Measurements from ENCODE around the gene HMGB1. TPM values are rescaled to one million over a fixed set of nuclear protein-coding genes. Genes with fewer than 3 reads are reported as not detected.
"Not testable (repeated sequence)": the region's sequence is repeated elsewhere in the genome, so short reads cannot be mapped to it uniquely, and the experiment has no call there.

Gene HMGB1
- total RNA-seq, 2 experiments from 2014 or later = 686 to 722 TPM

DNA sequence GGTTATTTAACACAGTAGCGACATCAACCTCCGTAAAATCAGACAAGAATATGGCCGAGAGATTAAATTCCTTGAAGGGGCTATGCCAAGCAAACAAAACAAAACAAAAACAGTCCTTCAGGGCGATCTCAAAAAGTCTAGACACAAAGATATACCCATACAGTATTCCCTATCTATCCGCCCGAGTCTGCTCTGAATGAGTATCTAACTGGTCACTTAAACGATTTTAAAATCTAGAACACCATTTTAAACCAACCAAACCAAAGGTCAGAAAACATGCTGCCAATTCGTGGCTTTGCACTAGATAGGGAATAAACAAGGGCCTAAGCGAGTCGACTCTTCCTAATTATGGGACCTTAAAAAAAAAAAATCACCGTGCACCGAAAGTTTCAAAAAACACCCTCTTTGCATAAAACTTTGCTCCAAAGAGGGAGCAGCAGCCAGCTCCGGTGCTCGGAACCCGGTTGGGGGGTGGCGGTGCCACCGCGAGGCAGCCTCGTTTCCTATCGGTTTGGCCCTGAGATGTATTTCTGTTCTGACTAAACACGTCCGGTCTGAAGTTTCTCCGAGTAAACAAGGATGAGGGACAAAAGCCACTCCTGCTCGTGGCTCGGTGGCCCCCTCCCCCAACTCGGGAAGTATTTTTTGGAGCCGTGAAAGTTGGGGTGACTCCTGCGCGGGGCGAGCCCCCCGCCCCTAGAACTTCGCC is 1.8 kb downstream of the HMGB1 start:
- Mint-ChIP-seq H3K4me1 (ENCODE audit: low read depth) (peaks cover 18% of the 10 kb centered on the region), H3K27me3 (ENCODE audit: low read depth) (peaks cover under 1% of the 10 kb centered on the region), H3K27ac (peak overlapping the region; percentile 98), H3K36me3 (ENCODE audit: low read depth) (peaks cover 34% of the 10 kb centered on the region), H3K9me3 (no peaks in the 10 kb centered on the region), H3K4me3 (peak overlapping the region; percentile 92)
- intact Hi-C loops (cut with micrococcal nuclease) = loop anchor here (1.0 to 10.0 kb wide), 9 partner anchors 34 to 869 kb away; partner anchors contain the start of genes SLC7A1 and UBE2L5
- DNase-seq = peak; percentile 89
- CTCF ChIA-PET = interaction anchor here (0.6 kb wide), 1 partner anchor 153 kb away, joined by 5 read pairs; no protein-coding TSS in a partner anchor

- CTCF ChIA-PET = interaction anchor here (0.6 to 1.5 kb wide), 5 partner anchors 22 to 315 kb away, joined by 3 to 7 read pairs (median 5); no protein-coding TSS in a partner anchor
- not testable (repeated sequence) for DNase-seq; H3K4me3 Mint-ChIP-seq; H3K27me3 Mint-ChIP-seq (ENCODE audit: low read depth); H3K9me3 Mint-ChIP-seq
- Mint-ChIP-seq H3K27ac (peak overlapping the region; percentile 46), H3K36me3 (ENCODE audit: low read depth) (peaks cover 38% of the 10 kb centered on the region), H3K4me1 (ENCODE audit: low read depth) (peaks cover 23% of the 10 kb centered on the region)
- intact Hi-C loops (cut with micrococcal nuclease) = loop anchor here (5.0 to 10.0 kb wide), 2 partner anchors 314 to 867 kb away; partner anchors contain the start of gene SLC7A1
Observed at GRCh38 chr13:30461279-30462066, 4.3 kb downstream of the HMGB1 start.

DNA sequence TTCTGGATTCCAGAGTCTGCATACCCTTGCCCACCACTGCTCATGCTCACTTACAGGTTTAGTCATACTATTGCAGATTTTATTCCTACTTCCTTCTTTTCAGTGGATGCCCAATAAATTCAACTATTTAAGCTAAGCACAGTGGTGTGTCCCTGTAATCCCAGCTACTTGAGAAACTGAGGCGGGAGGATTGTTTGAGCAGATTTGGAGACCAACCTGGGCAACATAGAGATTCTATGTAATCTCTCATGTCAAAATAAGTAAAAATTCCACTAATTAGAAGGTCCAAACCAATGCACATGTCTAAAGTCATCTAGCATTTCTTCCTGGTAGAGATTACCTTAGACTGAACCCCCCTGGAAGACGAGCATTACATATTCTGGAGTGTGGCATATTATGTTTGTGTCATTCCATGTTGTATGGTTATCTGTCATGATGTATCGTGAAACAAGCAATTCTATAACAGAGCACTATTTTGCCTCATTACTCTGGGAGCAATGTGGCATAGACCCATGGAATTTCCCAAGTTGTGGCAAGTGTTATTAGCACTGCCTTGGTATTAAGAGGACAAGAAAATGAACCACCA is 8.3 kb downstream of the HMGB1 start:
- DNase-seq = no peak
- H3K36me3 Mint-ChIP-seq (ENCODE audit: low read depth) = peaks cover 18% of the 10 kb centered on the region
- H3K4me1 Mint-ChIP-seq (ENCODE audit: low read depth) = peaks cover 17% of the 10 kb centered on the region
- no peak overlapping the region for H3K4me3 Mint-ChIP-seq
- CTCF ChIA-PET = interaction anchor here (0.9 kb wide), 1 partner anchor 29 kb away, joined by 6 read pairs; no protein-coding TSS in a partner anchor
- H3K9me3 Mint-ChIP-seq = no peaks in the 10 kb centered on the region
- intact Hi-C loops (cut with micrococcal nuclease) = no loop called here
- no peaks in the 10 kb centered on the region for H3K27me3 Mint-ChIP-seq (ENCODE audit: low read depth)
- H3K27ac Mint-ChIP-seq = no peak overlapping the region

- Mint-ChIP-seq H3K36me3 (ENCODE audit: low read depth) (peaks cover 10% of the 10 kb centered on the region), H3K27me3 (ENCODE audit: low read depth) (no peaks in the 10 kb centered on the region), H3K27ac (peak overlapping the region; percentile 14), H3K4me3 (no peak overlapping the region), H3K4me1 (ENCODE audit: low read depth) (peaks cover 10% of the 10 kb centered on the region), H3K9me3 (no peaks in the 10 kb centered on the region)
- intact Hi-C loops (cut with micrococcal nuclease) = no loop called here
- CTCF ChIA-PET = interaction anchor here (0.9 kb wide), 1 partner anchor 28 kb away, joined by 6 read pairs; no protein-coding TSS in a partner anchor
- DNase-seq = no peak
Observed at GRCh38 chr13:30456290-30456689, 9.4 kb downstream of the HMGB1 start.

DNA sequence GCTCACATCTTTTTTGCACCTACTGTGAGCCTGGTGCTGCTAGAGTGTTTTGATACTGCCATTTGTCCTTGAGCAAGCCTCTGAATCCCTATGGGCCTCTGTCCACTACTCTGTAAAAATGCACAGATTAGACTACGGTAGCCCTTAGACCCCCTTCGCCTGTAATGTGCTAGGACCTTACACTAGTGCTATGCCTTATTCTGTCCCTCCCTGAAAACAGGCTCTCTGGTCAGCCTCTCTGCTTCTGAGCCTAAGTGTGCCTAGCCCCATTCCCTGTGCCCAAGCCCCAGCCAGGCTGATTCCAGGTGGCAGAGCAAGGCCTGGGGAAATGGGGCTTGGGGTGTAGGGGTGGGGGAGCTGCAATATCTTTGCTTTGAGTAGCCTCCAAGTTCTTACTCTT is 10.7 kb downstream of the HMGB1 start:
- intact Hi-C loops (cut with micrococcal nuclease) = no loop called here
- H3K4me1 Mint-ChIP-seq (ENCODE audit: low read depth) = peaks cover 9% of the 10 kb centered on the region
- H3K27me3 Mint-ChIP-seq (ENCODE audit: low read depth) = no peaks in the 10 kb centered on the region
- peaks cover 9% of the 10 kb centered on the region for H3K36me3 Mint-ChIP-seq (ENCODE audit: low read depth)
- H3K4me3 Mint-ChIP-seq = no peak overlapping the region
- CTCF ChIA-PET = interaction anchor here (1.2 kb wide), 2 partner anchors 64 to 323 kb away, joined by 3 read pairs; no protein-coding TSS in a partner anchor
- DNase-seq = no peak
- no peaks in the 10 kb centered on the region for H3K9me3 Mint-ChIP-seq
- no peak overlapping the region for H3K27ac Mint-ChIP-seq

DNA sequence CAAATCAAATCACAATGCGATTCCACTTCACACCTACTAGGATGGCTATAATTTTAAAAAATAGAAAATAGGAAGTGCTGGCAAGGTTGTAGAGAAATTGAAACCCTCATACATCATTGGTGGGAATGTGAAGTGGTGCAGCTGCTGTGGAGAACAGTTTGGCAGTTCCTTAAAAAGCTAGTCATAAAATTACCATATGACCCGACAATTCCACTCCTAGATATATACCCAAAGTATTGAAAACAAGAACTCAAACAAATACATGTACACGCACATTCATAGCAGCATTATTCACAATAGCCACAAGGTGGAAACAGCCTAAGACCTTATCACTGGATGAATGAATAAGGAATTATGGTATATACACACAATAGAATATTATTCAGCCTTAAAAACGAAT is 12.0 kb downstream of the HMGB1 start:
- H3K9me3 Mint-ChIP-seq = no peaks in the 10 kb centered on the region
- no peak overlapping the region for H3K27ac Mint-ChIP-seq
- H3K36me3 Mint-ChIP-seq (ENCODE audit: low read depth) = peaks cover 2% of the 10 kb centered on the region
- H3K4me3 Mint-ChIP-seq = no peak overlapping the region
- intact Hi-C loops (cut with micrococcal nuclease) = no loop called here
- DNase-seq = no peak
- H3K4me1 Mint-ChIP-seq (ENCODE audit: low read depth) = peaks cover 6% of the 10 kb centered on the region
- CTCF ChIA-PET = interaction anchor here (0.9 to 1.1 kb wide), 3 partner anchors 9 to 79 kb away, joined by 3 read pairs; no protein-coding TSS in a partner anchor
- H3K27me3 Mint-ChIP-seq (ENCODE audit: low read depth) = no peaks in the 10 kb centered on the region

DNA sequence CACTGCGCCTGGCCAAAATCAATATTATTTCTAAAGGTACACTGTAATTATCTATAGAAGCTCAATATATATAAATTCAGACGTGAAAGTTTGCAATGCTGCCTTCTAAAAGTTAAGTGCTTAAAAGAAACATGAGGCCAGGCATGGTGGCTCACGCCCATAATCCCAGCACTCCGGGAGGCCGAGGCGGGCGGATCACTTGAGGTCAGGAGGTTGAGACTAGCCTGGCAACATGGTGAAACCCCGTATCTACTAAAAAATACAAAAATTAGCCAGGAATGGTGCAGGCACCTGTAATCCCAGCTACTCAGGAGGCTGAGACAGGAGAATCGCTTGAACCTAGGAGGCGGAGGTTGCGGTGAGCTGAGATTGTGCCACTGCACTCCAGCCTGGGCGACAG is 14.3 kb downstream of the HMGB1 start:
- H3K9me3 Mint-ChIP-seq; DNase-seq; H3K36me3 Mint-ChIP-seq (ENCODE audit: low read depth); H3K27ac Mint-ChIP-seq; CTCF ChIA-PET; H3K4me3 Mint-ChIP-seq; H3K4me1 Mint-ChIP-seq (ENCODE audit: low read depth); H3K27me3 Mint-ChIP-seq (ENCODE audit: low read depth); intact Hi-C loops (cut with micrococcal nuclease): not testable (repeated sequence)

GRCh38 chr13:30450066-30450465 is 15.7 kb downstream of the HMGB1 start:
- intact Hi-C loops (cut with micrococcal nuclease) = no loop called here
- Mint-ChIP-seq H3K9me3 (no peaks in the 10 kb centered on the region), H3K4me3 (no peak overlapping the region), H3K36me3 (ENCODE audit: low read depth) (no peaks in the 10 kb centered on the region), H3K27ac (peak overlapping the region; percentile 59), H3K4me1 (ENCODE audit: low read depth) (peaks cover 7% of the 10 kb centered on the region), H3K27me3 (ENCODE audit: low read depth) (peaks cover 6% of the 10 kb centered on the region)
- no peak for DNase-seq
- CTCF ChIA-PET = interaction anchor here (0.6 to 1.0 kb wide), 2 partner anchors 36 to 222 kb away, joined by 4 to 5 read pairs; no protein-coding TSS in a partner anchor

- Mint-ChIP-seq H3K4me3 (no peak overlapping the region), H3K27ac (no peak overlapping the region), H3K36me3 (ENCODE audit: low read depth) (no peaks in the 10 kb centered on the region), H3K4me1 (ENCODE audit: low read depth) (peaks cover 7% of the 10 kb centered on the region), H3K9me3 (no peaks in the 10 kb centered on the region), H3K27me3 (ENCODE audit: low read depth) (peaks cover 6% of the 10 kb centered on the region)
- no peak for DNase-seq
- intact Hi-C loops (cut with micrococcal nuclease) = no loop called here
- CTCF ChIA-PET = no interaction called here
Observed at GRCh38 chr13:30448441-30448840, 17.3 kb downstream of the HMGB1 start.

- no peak overlapping the region for H3K27ac Mint-ChIP-seq
- intact Hi-C loops (cut with micrococcal nuclease) = no loop called here
- peaks cover 6% of the 10 kb centered on the region for H3K27me3 Mint-ChIP-seq (ENCODE audit: low read depth)
- no peaks in the 10 kb centered on the region for H3K9me3 Mint-ChIP-seq
- peaks cover 10% of the 10 kb centered on the region for H3K4me1 Mint-ChIP-seq (ENCODE audit: low read depth)
- no peak for DNase-seq
- no peaks in the 10 kb centered on the region for H3K36me3 Mint-ChIP-seq (ENCODE audit: low read depth)
- peak overlapping the region; percentile 39 for H3K4me3 Mint-ChIP-seq
- CTCF ChIA-PET = interaction anchor here (1.2 kb wide), 1 partner anchor 9 kb away, joined by 5 read pairs; no protein-coding TSS in a partner anchor
Observed at GRCh38 chr13:30446126-30446500, 19.6 kb downstream of the HMGB1 start.

GRCh38 chr13:30443957-30444404 is 21.8 kb downstream of the HMGB1 start:
- CTCF ChIA-PET = interaction anchor here (0.7 kb wide), 1 partner anchor 68 kb away, joined by 3 read pairs; no protein-coding TSS in a partner anchor
- Mint-ChIP-seq H3K27me3 (ENCODE audit: low read depth) (peaks cover 6% of the 10 kb centered on the region), H3K4me3 (no peak overlapping the region), H3K9me3 (no peaks in the 10 kb centered on the region), H3K27ac (no peak overlapping the region), H3K4me1 (ENCODE audit: low read depth) (peaks cover 13% of the 10 kb centered on the region), H3K36me3 (ENCODE audit: low read depth) (no peaks in the 10 kb centered on the region)
- DNase-seq = no peak
- intact Hi-C loops (cut with micrococcal nuclease) = no loop called here

DNA sequence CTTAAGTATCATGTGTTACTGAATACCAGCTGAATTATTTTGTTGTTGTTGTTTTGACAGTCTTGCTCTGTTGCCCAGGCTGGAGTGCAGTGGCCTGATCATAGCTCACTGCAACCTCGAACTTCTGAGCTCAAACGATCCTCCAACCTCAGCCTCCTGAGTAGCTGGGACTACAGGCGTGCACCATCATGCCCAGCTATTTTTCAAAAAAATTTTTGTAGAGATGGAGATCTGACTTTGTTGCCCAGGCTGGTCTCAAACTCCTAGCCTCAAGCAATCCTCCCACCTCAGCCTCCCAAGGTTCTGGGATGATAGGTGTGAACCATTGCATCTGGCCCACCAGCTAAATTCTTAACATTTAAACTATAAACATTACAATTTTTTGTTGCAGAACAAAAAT is 22.2 kb downstream of the HMGB1 start:
- DNase-seq; intact Hi-C loops (cut with micrococcal nuclease); H3K27ac Mint-ChIP-seq; H3K36me3 Mint-ChIP-seq (ENCODE audit: low read depth); H3K9me3 Mint-ChIP-seq; H3K27me3 Mint-ChIP-seq (ENCODE audit: low read depth); H3K4me3 Mint-ChIP-seq: not testable (repeated sequence)
- H3K4me1 Mint-ChIP-seq (ENCODE audit: low read depth) = peaks cover 13% of the 10 kb centered on the region
- CTCF ChIA-PET = interaction anchor here (0.7 kb wide), 1 partner anchor 67 kb away, joined by 3 read pairs; no protein-coding TSS in a partner anchor

Data from activated naive CD4-positive, alpha-beta T cell treated with anti-CD3 and anti-CD28 coated beads for 36 hours (primary cell).